H9 (cell line): Measurements from ENCODE around the gene STRADA. TPM values are rescaled to one million over a fixed set of nuclear protein-coding genes. Genes with fewer than 3 reads are reported as not detected.

Source experiments
- DNase-seq: peaks from one replicate; pipeline ENCODE4 v3.0.0-alpha.2; 2017
- H2AFZ ChIP-seq: one replicate; pipeline ENCODE4 v1.6.1; 2013; ENCODE audit warnings: mild to moderate bottlenecking, low read length, control low read depth, moderate library complexity
- H2AK5ac ChIP-seq: 2 replicates; pipeline ENCODE4 v1.6.1; 2013; ENCODE audit warnings: low read length, control low read depth, mixed read lengths; ENCODE audit not compliant: insufficient read length
- H2BK120ac ChIP-seq: one replicate; pipeline ENCODE4 v1.6.1; 2013; ENCODE audit warnings: low read depth, mild to moderate bottlenecking, low read length, control low read depth, inconsistent platforms; ENCODE audit not compliant: poor library complexity, severe bottlenecking
- H2BK12ac ChIP-seq: 2 replicates; pipeline ENCODE4 v1.6.1; 2013; ENCODE audit warnings: low read length, control low read depth, mixed read lengths, low read depth; ENCODE audit not compliant: insufficient read length
- H2BK15ac ChIP-seq: 2 replicates; pipeline ENCODE4 v1.6.1; 2013; ENCODE audit warnings: low read depth, low read length, control low read depth
- H2BK20ac ChIP-seq: one replicate; pipeline ENCODE4 v1.6.1; 2013; ENCODE audit warnings: low read depth, mild to moderate bottlenecking, low read length, control low read depth, inconsistent platforms; ENCODE audit not compliant: poor library complexity, severe bottlenecking
- H2BK5ac ChIP-seq: 2 replicates; pipeline ENCODE4 v1.6.1; 2013; ENCODE audit warnings: low read length, control low read depth, mixed read lengths; ENCODE audit not compliant: insufficient read length
- H3K14ac ChIP-seq: 2 replicates; pipeline ENCODE4 v1.6.1; 2013; ENCODE audit warnings: low read length, control low read depth; ENCODE audit not compliant: insufficient read depth
- H3K18ac ChIP-seq: 2 replicates; pipeline ENCODE4 v1.6.1; 2013; ENCODE audit warnings: low read depth, mild to moderate bottlenecking, mixed read lengths, low read length, control low read depth; ENCODE audit not compliant: insufficient read length
- H3K23ac ChIP-seq: 2 replicates; pipeline ENCODE4 v1.6.1; 2013; ENCODE audit warnings: low read length, control low read depth, mixed read lengths, low read depth; ENCODE audit not compliant: insufficient read length
- H3K23me2 ChIP-seq: 2 replicates; pipeline ENCODE4 v1.6.1; 2013; ENCODE audit warnings: low read depth, mild to moderate bottlenecking, mixed read lengths, low read length, control low read depth; ENCODE audit not compliant: insufficient read length, poor library complexity, severe bottlenecking
- H3K27ac ChIP-seq: 2 replicates; pipeline ENCODE4 v1.5.1; 2013; ENCODE audit warnings: low read length, control low read depth, mixed read lengths, low read depth; ENCODE audit not compliant: insufficient read length
- H3K27me3 ChIP-seq: 2 replicates; pipeline ENCODE4 v1.6.1; 2013; ENCODE audit warnings: low read length, control low read depth, inconsistent platforms; ENCODE audit not compliant: insufficient read depth
- H3K4ac ChIP-seq: 2 replicates; pipeline ENCODE4 v1.6.1; 2013; ENCODE audit warnings: low read depth, mild to moderate bottlenecking, control low read depth, inconsistent platforms, low read length, moderate library complexity
- H3K4me1 ChIP-seq: 2 replicates; pipeline ENCODE4 v1.6.1; 2013; ENCODE audit warnings: low read length, control low read depth, inconsistent platforms; ENCODE audit not compliant: insufficient read depth
- H3K4me2 ChIP-seq: 2 replicates; pipeline ENCODE4 v1.6.1; 2013; ENCODE audit warnings: low read length, control low read depth, mixed read lengths; ENCODE audit not compliant: insufficient read length, insufficient read depth
- H3K56ac ChIP-seq: 2 replicates; pipeline ENCODE4 v1.6.1; 2013; ENCODE audit warnings: low read depth, mild to moderate bottlenecking, mixed read lengths, low read length, control low read depth; ENCODE audit not compliant: insufficient read length
- H3K79me1 ChIP-seq: 2 replicates; pipeline ENCODE4 v1.6.1; 2013; ENCODE audit warnings: low read depth, mild to moderate bottlenecking, moderate library complexity, low read length, control low read depth, inconsistent platforms; ENCODE audit not compliant: insufficient read depth, poor library complexity, severe bottlenecking
- H3K79me2 ChIP-seq: 2 replicates; pipeline ENCODE4 v1.6.1; 2013; ENCODE audit warnings: low read length, control low read depth, inconsistent platforms; ENCODE audit not compliant: insufficient read depth
- H3K9ac ChIP-seq: 2 replicates; pipeline ENCODE4 v1.6.1; 2013; ENCODE audit warnings: low read length, control low read depth, mixed read lengths; ENCODE audit not compliant: insufficient read length; ENCODE audit errors: extremely low read depth
- H3K9me3 ChIP-seq: one replicate; pipeline ENCODE4 v1.6.1; 2013; ENCODE audit warnings: low read depth, low read length, inconsistent platforms; ENCODE audit not compliant: control insufficient read depth
- H3T11ph ChIP-seq: one replicate; pipeline ENCODE4 v1.6.1; 2013; ENCODE audit warnings: mild to moderate bottlenecking, low read length, control low read depth, inconsistent platforms
- H4K20me1 ChIP-seq: one replicate; pipeline ENCODE4 v1.6.1; 2013; ENCODE audit not compliant: control insufficient read depth, insufficient read length, insufficient read depth
- H4K5ac ChIP-seq: 2 replicates; pipeline ENCODE4 v1.6.1; 2013; ENCODE audit warnings: low read depth, mild to moderate bottlenecking, mixed read lengths, low read length, control low read depth; ENCODE audit not compliant: insufficient read length
- H4K8ac ChIP-seq: replicated peaks from 2 replicates; pipeline ENCODE4 v1.6.1; 2013; ENCODE audit warnings: low read length, control low read depth, mixed read lengths, low read depth; ENCODE audit not compliant: insufficient read length
- H4K91ac ChIP-seq: 2 replicates; pipeline ENCODE4 v1.6.1; 2013; ENCODE audit warnings: low read depth, mild to moderate bottlenecking, moderate library complexity, mixed read lengths, low read length, control low read depth; ENCODE audit not compliant: insufficient read length
- H3K27ac Mint-ChIP-seq, 3 experiments: 2 replicates in 2 of 3; 3 replicates in 1 of 3; pipeline ENCODE4 v1.8.0; 2020 to 2021; ENCODE audit warnings: mixed read lengths in 3 of 3, mild to moderate bottlenecking in 1 of 3, moderate library complexity in 1 of 3
- H3K27me3 Mint-ChIP-seq: 2 replicates; pipeline ENCODE4 v1.8.0; 2021; ENCODE audit warnings: low read depth, mild to moderate bottlenecking, moderate library complexity, mixed read lengths
- H3K36me3 Mint-ChIP-seq, 3 experiments: 2 replicates in 2 of 3; 3 replicates in 1 of 3; pipeline ENCODE4 v1.8.0; 2020 to 2021; ENCODE audit warnings: low read depth in 3 of 3, mixed read lengths in 3 of 3; ENCODE audit not compliant: insufficient read depth in 1 of 3
- H3K4me1 Mint-ChIP-seq, 2 experiments: 2 replicates each; pipeline ENCODE4 v1.8.0; 2020; ENCODE audit warnings: mixed read lengths in 2 of 2
- H3K4me3 Mint-ChIP-seq, 2 experiments: 2 replicates in 1 of 2; 3 replicates in 1 of 2; pipeline ENCODE4 v1.8.0; 2020 to 2021; ENCODE audit warnings: mild to moderate bottlenecking in 2 of 2, mixed read lengths in 2 of 2, moderate library complexity in 1 of 2
- H3K9me3 Mint-ChIP-seq, 2 experiments: 2 replicates in 1 of 2; 3 replicates in 1 of 2; pipeline ENCODE4 v1.8.0; 2020; ENCODE audit warnings: mild to moderate bottlenecking in 2 of 2, mixed read lengths in 2 of 2, moderate library complexity in 1 of 2
- WGBS: extraction: QIAGEN DNeasy Blood & Tissue Kit; methylation state at CpG from one replicate; pipeline ENCODE4 v1.1.7; 2013; ENCODE audit warnings: missing lambda C conversion rate, low lambda C conversion rate, mixed read lengths; ENCODE audit not compliant: insufficient read length; ENCODE audit errors: extremely low coverage; 5-methylcytosine and 5-hydroxymethylcytosine counted together
- total RNA-seq: library from RNA; stranded (reverse); gene quantifications from 2 replicates; pipeline ENCODE4 v1.2.1, GENCODE V29; 2021
- TF ChIP-seq, protein P1 (sequence below): fragments of 200-600 bp; sonication (generic); conservative IDR thresholded peaks from 3 replicates; pipeline ENCODE4 v1.8.0; 2021; ENCODE audit warnings: antibody characterized with exemption, mild to moderate bottlenecking

STRADA gene
- total RNA-seq, 1 experiment from 2014 or later, result 35.0 TPM

DNA sequence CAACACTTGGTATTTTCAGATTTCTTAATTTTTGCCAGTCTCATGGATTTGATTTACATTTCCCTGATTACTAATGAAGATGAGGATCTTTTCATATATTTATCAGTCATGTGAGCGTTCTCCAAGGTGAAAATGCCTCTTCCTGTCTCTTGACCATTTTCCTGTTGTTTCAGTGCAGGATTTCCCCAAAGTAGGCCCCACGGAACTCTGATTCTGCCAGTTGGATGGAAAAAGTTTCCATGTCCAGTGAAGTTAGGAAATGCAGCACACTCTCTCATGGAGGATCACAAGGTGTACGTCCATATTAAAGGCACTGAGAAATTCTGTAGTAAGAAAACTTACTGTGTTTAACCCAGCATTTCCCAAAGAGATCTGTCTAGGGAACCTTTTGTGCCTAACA lies 25.2 kb downstream of the STRADA start:
- Histone ChIP-seq H3K79me2 (no peaks in the 10 kb centered on the region), H3K79me1 (no peaks in the 10 kb centered on the region), H3K23ac (no peak overlapping the region), H3K18ac (no peak overlapping the region), H2BK12ac (no peak overlapping the region), H2BK20ac (no peak overlapping the region), H2AK5ac (no peak overlapping the region), H3K23me2 (no peaks in the 10 kb centered on the region), H3K9ac (no peak overlapping the region), H3K14ac (no peak overlapping the region), H4K20me1 (no peaks in the 10 kb centered on the region), H3K27me3 (no peaks in the 10 kb centered on the region), H3T11ph (no peak overlapping the region), H3K4ac (no peak overlapping the region), H3K27ac (no peak overlapping the region), H2BK5ac (no peak overlapping the region), H3K4me2 (no peak overlapping the region), H4K5ac (no peak overlapping the region), H3K56ac (no peak overlapping the region), H4K91ac (no peak overlapping the region), H2BK15ac (no peak overlapping the region), H4K8ac (no peak overlapping the region), H3K4me1 (no peaks in the 10 kb centered on the region), H2AFZ (no peak overlapping the region), H3K9me3 (no peaks in the 10 kb centered on the region), H2BK120ac (no peak overlapping the region)
- TF ChIP-seq, protein P1, sequence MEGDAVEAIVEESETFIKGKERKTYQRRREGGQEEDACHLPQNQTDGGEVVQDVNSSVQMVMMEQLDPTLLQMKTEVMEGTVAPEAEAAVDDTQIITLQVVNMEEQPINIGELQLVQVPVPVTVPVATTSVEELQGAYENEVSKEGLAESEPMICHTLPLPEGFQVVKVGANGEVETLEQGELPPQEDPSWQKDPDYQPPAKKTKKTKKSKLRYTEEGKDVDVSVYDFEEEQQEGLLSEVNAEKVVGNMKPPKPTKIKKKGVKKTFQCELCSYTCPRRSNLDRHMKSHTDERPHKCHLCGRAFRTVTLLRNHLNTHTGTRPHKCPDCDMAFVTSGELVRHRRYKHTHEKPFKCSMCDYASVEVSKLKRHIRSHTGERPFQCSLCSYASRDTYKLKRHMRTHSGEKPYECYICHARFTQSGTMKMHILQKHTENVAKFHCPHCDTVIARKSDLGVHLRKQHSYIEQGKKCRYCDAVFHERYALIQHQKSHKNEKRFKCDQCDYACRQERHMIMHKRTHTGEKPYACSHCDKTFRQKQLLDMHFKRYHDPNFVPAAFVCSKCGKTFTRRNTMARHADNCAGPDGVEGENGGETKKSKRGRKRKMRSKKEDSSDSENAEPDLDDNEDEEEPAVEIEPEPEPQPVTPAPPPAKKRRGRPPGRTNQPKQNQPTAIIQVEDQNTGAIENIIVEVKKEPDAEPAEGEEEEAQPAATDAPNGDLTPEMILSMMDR, result no peak
- no peak overlapping the region for H3K4me3 Mint-ChIP-seq
- no peak overlapping the region for H3K27ac Mint-ChIP-seq
- no peaks in the 10 kb centered on the region for H3K4me1 Mint-ChIP-seq
- H3K27me3 Mint-ChIP-seq, result no peaks in the 10 kb centered on the region
- no peaks in the 10 kb centered on the region for H3K9me3 Mint-ChIP-seq
- DNase-seq, result no peak
- H3K36me3 Mint-ChIP-seq, result peaks cover 0 to 19% (median 18%) of the 10 kb centered on the region in 3 experiments; a peak in 4 of 7 replicates
- WGBS, result no CpG with 5 or more reads among the region's 3 CpGs
